Left lung (tissue), 10 donors: ENCODE results near the gene STOX1. TPM values are rescaled to one million over a fixed set of nuclear protein-coding genes. Genes with fewer than 3 reads are reported as not detected.

Experiments used
- ATAC-seq: fragments of 200-7000 bp; cut with Tn5 transposase; one replicate; pipeline ENCODE4 v1.9.1; 2020; ENCODE audit warnings: moderate library complexity
- DNase-seq, 4 donors: peaks; one replicate each; pipeline ENCODE4 v3.0.0-alpha.2; 2013 to 2020
- H3K27ac ChIP-seq, 2 donors: fragments of 200-600 bp; sonication (generic) in 1 of 2; one replicate each; pipeline versions ENCODE4 v1.5.0 to v1.8.0; 2020 to 2021
- H3K27me3 ChIP-seq, 2 donors: fragments of 200-600 bp; sonication (generic) in 1 of 2; one replicate each; pipeline versions ENCODE4 v1.5.0 to v1.8.0; 2020 to 2021
- H3K36me3 ChIP-seq, 2 donors: fragments of 200-600 bp; sonication (generic) in 1 of 2; one replicate each; pipeline versions ENCODE4 v1.5.0 to v1.8.0; 2020 to 2021
- H3K4me1 ChIP-seq, 2 donors: fragments of 200-600 bp; one replicate each; pipeline ENCODE4 v1.8.0; 2021
- H3K4me3 ChIP-seq, 2 donors: fragments of 200-600 bp; sonication (generic) in 1 of 2; one replicate each; pipeline versions ENCODE4 v1.5.0 to v1.8.0; 2020 to 2021; ENCODE audit warnings: mild to moderate bottlenecking in 1 of 2
- H3K9me3 ChIP-seq, 2 donors: fragments of 200-600 bp; sonication (generic) in 1 of 2; one replicate each; pipeline versions ENCODE4 v1.5.0 to v1.8.0; 2020 to 2021
- intact Hi-C, 2 donors: fragments of 100-400 bp; cut with DNase I; formaldehyde crosslinking; loops; one replicate each; pipeline versions ENCODE4 v1.11.2 to v1.14.2; 2022
- polyA plus RNA-seq, 6 donors: library from polyadenylated mRNA; unstranded; fragments of 120-200 nt; gene quantifications; one replicate each; pipeline ENCODE4 v1.2.1, GENCODE V29; 2013; ENCODE audit not compliant: insufficient read length in 6 of 6
- total RNA-seq, 2 donors: library from RNA; stranded (reverse); fragmentation: NEBNext Ultra II Directional; extraction: Animal tissue kit (Norgen Biotek cat#: 25700); gene quantifications; one replicate each; pipeline ENCODE4 v1.2.1, GENCODE V29; 2021
- TF ChIP-seq, protein P1 (sequence below), 2 donors: fragments of 200-600 bp; sonication (generic) in 1 of 2; IDR thresholded peaks; one replicate each; pipeline versions ENCODE4 v1.5.0 to v1.8.0; 2021; ENCODE audit warnings: antibody characterized with exemption in 2 of 2
- donor health status: DM: no; HTN: yes; CAD: no.
- donor health status: DM: no; HTN: no; CAD: no.

The STOX1 gene
- total and polyA plus RNA-seq, 8 donors, result 1.1 to 5.5 (median 3.9) TPM

DNA sequence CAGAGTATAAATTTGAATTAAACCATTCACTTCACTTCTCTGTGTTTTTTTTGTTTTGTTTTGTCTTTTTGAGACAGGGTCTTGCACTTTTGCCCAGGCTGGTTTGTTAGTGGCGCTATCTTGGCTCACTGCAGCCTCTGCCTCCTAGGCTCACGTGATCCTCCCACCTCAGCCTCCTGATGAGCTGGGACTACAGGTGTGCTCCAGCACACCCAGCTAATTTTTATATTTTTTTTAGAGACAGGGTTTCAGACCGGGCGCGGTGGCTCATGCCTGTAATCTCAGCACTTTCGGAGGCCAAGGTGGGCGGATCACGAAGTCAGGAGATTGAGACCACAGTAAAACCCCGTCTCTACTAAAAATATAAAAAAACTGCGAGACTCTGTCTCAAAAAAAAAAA lies 36.9 kb upstream of the STOX1 start:
- DNase-seq (no peak), ATAC-seq (no peak)
- intact Hi-C loops, result loop anchor here in 1 of 2 donors (10.0 kb wide), 1 partner anchor 104 kb away; no protein-coding TSS in a partner anchor
- TF ChIP-seq, protein P1, sequence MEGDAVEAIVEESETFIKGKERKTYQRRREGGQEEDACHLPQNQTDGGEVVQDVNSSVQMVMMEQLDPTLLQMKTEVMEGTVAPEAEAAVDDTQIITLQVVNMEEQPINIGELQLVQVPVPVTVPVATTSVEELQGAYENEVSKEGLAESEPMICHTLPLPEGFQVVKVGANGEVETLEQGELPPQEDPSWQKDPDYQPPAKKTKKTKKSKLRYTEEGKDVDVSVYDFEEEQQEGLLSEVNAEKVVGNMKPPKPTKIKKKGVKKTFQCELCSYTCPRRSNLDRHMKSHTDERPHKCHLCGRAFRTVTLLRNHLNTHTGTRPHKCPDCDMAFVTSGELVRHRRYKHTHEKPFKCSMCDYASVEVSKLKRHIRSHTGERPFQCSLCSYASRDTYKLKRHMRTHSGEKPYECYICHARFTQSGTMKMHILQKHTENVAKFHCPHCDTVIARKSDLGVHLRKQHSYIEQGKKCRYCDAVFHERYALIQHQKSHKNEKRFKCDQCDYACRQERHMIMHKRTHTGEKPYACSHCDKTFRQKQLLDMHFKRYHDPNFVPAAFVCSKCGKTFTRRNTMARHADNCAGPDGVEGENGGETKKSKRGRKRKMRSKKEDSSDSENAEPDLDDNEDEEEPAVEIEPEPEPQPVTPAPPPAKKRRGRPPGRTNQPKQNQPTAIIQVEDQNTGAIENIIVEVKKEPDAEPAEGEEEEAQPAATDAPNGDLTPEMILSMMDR (IDR thresholded peaks at IDR 0.05), result no peak
- H3K27ac ChIP-seq, result no peak overlapping the region
- peaks cover 6 to 97% of the 10 kb centered on the region in 2 donors for H3K36me3 ChIP-seq
- no peak overlapping the region for H3K4me3 ChIP-seq
- no peaks in the 10 kb centered on the region for H3K9me3 ChIP-seq
- H3K27me3 ChIP-seq, result no peaks in the 10 kb centered on the region
- H3K4me1 ChIP-seq, result no peaks in the 10 kb centered on the region

GRCh38 chr10:68792115-68792514 lies 35.2 kb upstream of the STOX1 start:
- ATAC-seq (no peak), DNase-seq (peak in 1 of 4 donors; percentile 6)
- no peak overlapping the region for H3K27ac ChIP-seq
- H3K36me3 ChIP-seq, result peaks cover 0 to 93% of the 10 kb centered on the region in 2 donors
- intact Hi-C loops, result loop anchor here in 1 of 2 donors (10.0 kb wide), 1 partner anchor 103 kb away; no protein-coding TSS in a partner anchor
- H3K27me3 ChIP-seq, result no peaks in the 10 kb centered on the region
- no peak overlapping the region for H3K4me3 ChIP-seq
- TF ChIP-seq, protein P1 (IDR thresholded peaks at IDR 0.05), result no peak
- H3K9me3 ChIP-seq, result no peaks in the 10 kb centered on the region
- H3K4me1 ChIP-seq, result no peaks in the 10 kb centered on the region

DNA sequence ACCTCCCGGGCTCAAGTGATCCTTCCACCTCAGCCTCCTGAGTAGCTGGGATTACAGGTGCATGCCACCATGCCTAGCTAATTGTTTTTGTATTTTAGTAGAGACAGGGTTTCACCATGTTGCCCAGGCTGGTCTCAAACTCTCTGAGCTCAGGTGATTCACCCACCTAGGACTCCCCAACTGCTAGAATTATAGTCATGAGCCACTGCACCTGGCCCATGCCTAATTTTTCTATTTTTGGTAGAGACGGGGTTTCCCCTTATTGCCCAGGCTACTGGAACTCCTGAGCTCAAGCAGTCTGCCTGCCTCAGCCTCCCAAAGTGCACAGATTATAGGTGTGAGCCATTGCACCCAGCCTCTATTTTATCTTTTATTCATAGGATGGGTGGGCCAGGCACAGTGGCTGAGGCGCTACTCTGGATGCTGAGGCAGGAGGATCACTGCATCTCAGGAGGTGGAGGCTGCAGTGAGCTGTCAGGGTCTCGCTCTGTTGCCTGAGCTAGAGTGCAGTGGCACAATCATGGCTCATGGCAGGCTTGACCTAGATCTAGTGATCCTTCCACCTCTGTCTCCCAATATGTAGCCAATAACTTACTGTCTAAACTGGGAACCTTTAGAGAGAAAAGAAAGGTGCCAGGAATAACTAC lies 31.3 kb upstream of the STOX1 start:
- TF ChIP-seq, protein P1 (IDR thresholded peaks at IDR 0.05), result no peak
- H3K36me3 ChIP-seq, result peaks cover 0 to 66% of the 10 kb centered on the region in 2 donors
- no peaks in the 10 kb centered on the region for H3K27me3 ChIP-seq
- DNase-seq (no peak), ATAC-seq (no peak)
- H3K9me3 ChIP-seq, result no peaks in the 10 kb centered on the region
- intact Hi-C loops, result loop anchor here in 1 of 2 donors (10.0 kb wide), 1 partner anchor 99 kb away; no protein-coding TSS in a partner anchor
- H3K4me3 ChIP-seq, result no peak overlapping the region
- H3K4me1 ChIP-seq, result no peaks in the 10 kb centered on the region
- no peak overlapping the region for H3K27ac ChIP-seq

DNA sequence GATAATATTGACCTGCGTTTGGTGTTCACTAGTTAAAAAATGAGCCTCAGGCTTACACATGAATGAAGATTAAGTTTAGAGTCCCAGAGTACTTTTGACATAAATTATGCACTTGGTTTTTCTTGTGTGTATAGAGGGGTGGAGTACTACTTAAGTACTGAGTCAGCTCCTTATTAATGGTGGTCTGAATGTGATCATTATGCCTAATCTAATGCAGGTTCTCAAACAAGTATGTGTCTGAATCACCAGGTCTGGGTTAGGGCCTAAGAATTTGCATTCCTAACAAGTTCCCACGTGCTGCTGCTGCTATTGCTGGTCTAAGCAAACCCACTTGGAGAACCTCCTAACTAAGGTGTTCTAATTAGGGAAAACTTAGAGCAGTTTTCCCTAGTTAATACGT lies 30.7 kb upstream of the STOX1 start:
- TF ChIP-seq, protein P1 (IDR thresholded peaks at IDR 0.05), result no peak
- ATAC-seq (peak; percentile 90), DNase-seq (no peak)
- H3K36me3 ChIP-seq, result peaks cover 0 to 61% of the 10 kb centered on the region in 2 donors
- no peak overlapping the region for H3K4me3 ChIP-seq
- no peaks in the 10 kb centered on the region for H3K9me3 ChIP-seq
- no peaks in the 10 kb centered on the region for H3K27me3 ChIP-seq
- no peak overlapping the region for H3K27ac ChIP-seq
- no peaks in the 10 kb centered on the region for H3K4me1 ChIP-seq
- intact Hi-C loops, result loop anchor here in 1 of 2 donors (10.0 kb wide), 1 partner anchor 98 kb away; no protein-coding TSS in a partner anchor

DNA sequence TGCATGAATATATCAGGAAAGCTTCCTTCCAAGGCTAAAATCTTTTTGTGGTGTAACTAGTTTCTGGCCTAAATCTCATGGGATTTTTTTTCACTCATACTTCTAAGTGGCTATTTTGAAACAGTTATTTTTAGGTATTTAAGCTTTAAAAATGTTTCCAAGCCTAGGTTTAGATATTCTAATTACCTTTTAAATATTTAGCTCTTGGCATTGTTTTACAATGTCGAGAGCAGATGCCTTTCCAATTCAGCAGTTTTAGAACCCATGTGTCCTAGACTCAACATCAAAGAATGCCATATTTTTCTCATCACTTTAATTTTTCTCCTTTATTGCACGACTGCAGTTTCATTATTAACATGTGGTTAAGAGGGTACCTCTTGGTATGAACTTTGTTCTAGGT lies 27.1 kb upstream of the STOX1 start:
- no peaks in the 10 kb centered on the region for H3K4me1 ChIP-seq
- intact Hi-C loops, result no loop called here
- TF ChIP-seq, protein P1 (IDR thresholded peaks at IDR 0.05), result no peak
- no peaks in the 10 kb centered on the region for H3K9me3 ChIP-seq
- H3K36me3 ChIP-seq, result peaks cover 0 to 27% of the 10 kb centered on the region in 2 donors
- ATAC-seq (no peak), DNase-seq (no peak)
- H3K4me3 ChIP-seq, result no peak overlapping the region
- no peaks in the 10 kb centered on the region for H3K27me3 ChIP-seq
- no peak overlapping the region for H3K27ac ChIP-seq
